ENCODE results near the gene PCSK6. TPM values are rescaled to one million over a fixed set of nuclear protein-coding genes. Genes with fewer than 3 reads are reported as not detected.
A peak's percentile ranks its signal among the peaks of the same experiment; 100 is the strongest.

The PCSK6 gene
- total RNA-seq, 1 experiment from 2014 or later: 2.9 TPM

GRCh38 chr15:101314336-101315125 is 175.0 kb downstream of the PCSK6 start (continued):
- TF ChIP-seq USF2 (CRISPR knock-in tag; IDR thresholded peaks at IDR 0.05) (no peak), ZNF138 (CRISPR knock-in tag; conservative IDR thresholded peaks at IDR 0.05) (no peak), PREB (CRISPR knock-in tag; IDR thresholded peaks at IDR 0.05; ENCODE audit: borderline replicate concordance) (no peak), NR1H2 (CRISPR knock-in tag; IDR thresholded peaks at IDR 0.05) (no peak), CDX4 (CRISPR knock-in tag; IDR thresholded peaks at IDR 0.05; ENCODE audit: borderline replicate concordance) (no peak)

- ChIA-PET POLR2A (no interaction called here), CTCF (interaction anchor here (1.5 kb wide), 1 partner anchor 8 kb away, joined by 5 read pairs; no protein-coding TSS in a partner anchor)
- TF ChIP-seq AR (CRISPR knock-in tag; IDR thresholded peaks at IDR 0.05) (no peak), ATF6 (CRISPR knock-in tag; IDR thresholded peaks at IDR 0.05) (no peak), TEAD1 (CRISPR knock-in tag; IDR thresholded peaks at IDR 0.05) (no peak), FOXP4 (CRISPR knock-in tag; IDR thresholded peaks at IDR 0.05) (no peak), CTCF (IDR thresholded peaks at IDR 0.05) (no peak), USF1 (CRISPR knock-in tag; IDR thresholded peaks at IDR 0.05) (no peak), NR1H2 (CRISPR knock-in tag; IDR thresholded peaks at IDR 0.05) (no peak), JAZF1 (CRISPR knock-in tag; IDR thresholded peaks at IDR 0.05) (no peak), HMGXB4 (CRISPR knock-in tag; IDR thresholded peaks at IDR 0.05) (no peak), TCF7 (CRISPR knock-in tag; IDR thresholded peaks at IDR 0.05; ENCODE audit: low read depth) (no peak), FOXJ3 (CRISPR knock-in tag; IDR thresholded peaks at IDR 0.05; ENCODE audit: borderline replicate concordance) (no peak), ZBTB43 (CRISPR knock-in tag; IDR thresholded peaks at IDR 0.05) (no peak), ATF1 (CRISPR knock-in tag; IDR thresholded peaks at IDR 0.05) (no peak)
Observed at GRCh38 chr15:101313041-101313761, 176.3 kb downstream of the PCSK6 start.

More at GRCh38 chr15:101313041-101313761, 176.3 kb downstream of the PCSK6 start:
- ATAC-seq (no peak), DNase-seq (ENCODE audit: low spot score) (peak; percentile 11)
- Mint-ChIP-seq H3K4me3 (no peak overlapping the region), H3K4me1 (no peaks in the 10 kb centered on the region), H3K9me3 (peaks cover 3% of the 10 kb centered on the region; the same call in 1 of the 2 replicates), H3K27me3 (ENCODE audit: low read depth) (0 out of 2 replicates have a peak, but pooled peaks cover 2% of the 10 kb centered on the region), H3K27ac (no peak overlapping the region), H3K36me3 (no peaks in the 10 kb centered on the region)
